NCI-H1048 (cell line): ENCODE data around the gene SIX2.

Experiments used
- DNase-seq: peaks from one replicate; lab custom pipeline; 2025; lab: John Stamatoyannopoulos, UW

SIX2 gene

GRCh38 chr2:44967056-44967455 is 42.2 kb downstream of the SIX2 start:
- no peak for DNase-seq

- no peak for DNase-seq
Measured at GRCh38 chr2:44965684-44966083, 43.6 kb downstream of the SIX2 start.

- no peak for DNase-seq
Measured at GRCh38 chr2:44964752-44965236, 44.5 kb downstream of the SIX2 start.

- no peak for DNase-seq
Measured at GRCh38 chr2:44962176-44962695, 47.0 kb downstream of the SIX2 start.

- no peak for DNase-seq
Measured at GRCh38 chr2:44960871-44961270, 48.4 kb downstream of the SIX2 start.

GRCh38 chr2:44959855-44960254 is 49.4 kb downstream of the SIX2 start:
- no peak for DNase-seq

GRCh38 chr2:44957656-44958327 is 51.5 kb downstream of the SIX2 start:
- no peak for DNase-seq

- no peak for DNase-seq
Measured at GRCh38 chr2:44956843-44957242, 52.4 kb downstream of the SIX2 start.

GRCh38 chr2:44955593-44956392 is 53.5 kb downstream of the SIX2 start:
- peak; percentile 31 for DNase-seq
